GM12873 (cell line): ENCODE measurements around the gene FOXC1.

Source experiments
- TF ChIP-seq, protein P1 (sequence below): IDR thresholded peaks from 2 replicates; pipeline ENCODE4 v1.5.1; 2012; ENCODE audit warnings: low read depth, mild to moderate bottlenecking, moderate library complexity, low read length, control low read depth; ENCODE audit not compliant: insufficient read depth; ENCODE audit errors: missing control alignments

Gene FOXC1

DNA sequence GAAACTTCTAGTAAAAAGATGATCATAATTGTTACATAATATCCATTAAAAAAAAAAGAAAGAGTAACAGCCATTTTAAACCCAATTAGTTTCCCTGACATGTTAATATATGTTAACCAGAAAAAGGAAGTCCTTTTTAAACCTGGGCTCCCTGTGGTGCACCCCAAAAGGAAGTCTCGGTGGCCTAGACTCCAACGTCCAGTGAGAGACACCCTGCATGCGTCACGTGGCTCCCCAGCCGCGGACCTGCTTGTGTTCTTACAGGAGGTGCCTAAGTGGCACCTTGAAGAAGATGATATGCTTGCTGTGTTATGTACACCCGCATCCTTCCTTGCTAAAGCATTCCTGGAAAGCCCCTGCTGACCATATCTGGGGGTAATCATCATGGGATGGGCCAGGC, 50.1 kb downstream of the FOXC1 start:
- TF ChIP-seq, protein P1, sequence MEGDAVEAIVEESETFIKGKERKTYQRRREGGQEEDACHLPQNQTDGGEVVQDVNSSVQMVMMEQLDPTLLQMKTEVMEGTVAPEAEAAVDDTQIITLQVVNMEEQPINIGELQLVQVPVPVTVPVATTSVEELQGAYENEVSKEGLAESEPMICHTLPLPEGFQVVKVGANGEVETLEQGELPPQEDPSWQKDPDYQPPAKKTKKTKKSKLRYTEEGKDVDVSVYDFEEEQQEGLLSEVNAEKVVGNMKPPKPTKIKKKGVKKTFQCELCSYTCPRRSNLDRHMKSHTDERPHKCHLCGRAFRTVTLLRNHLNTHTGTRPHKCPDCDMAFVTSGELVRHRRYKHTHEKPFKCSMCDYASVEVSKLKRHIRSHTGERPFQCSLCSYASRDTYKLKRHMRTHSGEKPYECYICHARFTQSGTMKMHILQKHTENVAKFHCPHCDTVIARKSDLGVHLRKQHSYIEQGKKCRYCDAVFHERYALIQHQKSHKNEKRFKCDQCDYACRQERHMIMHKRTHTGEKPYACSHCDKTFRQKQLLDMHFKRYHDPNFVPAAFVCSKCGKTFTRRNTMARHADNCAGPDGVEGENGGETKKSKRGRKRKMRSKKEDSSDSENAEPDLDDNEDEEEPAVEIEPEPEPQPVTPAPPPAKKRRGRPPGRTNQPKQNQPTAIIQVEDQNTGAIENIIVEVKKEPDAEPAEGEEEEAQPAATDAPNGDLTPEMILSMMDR = no peak

DNA sequence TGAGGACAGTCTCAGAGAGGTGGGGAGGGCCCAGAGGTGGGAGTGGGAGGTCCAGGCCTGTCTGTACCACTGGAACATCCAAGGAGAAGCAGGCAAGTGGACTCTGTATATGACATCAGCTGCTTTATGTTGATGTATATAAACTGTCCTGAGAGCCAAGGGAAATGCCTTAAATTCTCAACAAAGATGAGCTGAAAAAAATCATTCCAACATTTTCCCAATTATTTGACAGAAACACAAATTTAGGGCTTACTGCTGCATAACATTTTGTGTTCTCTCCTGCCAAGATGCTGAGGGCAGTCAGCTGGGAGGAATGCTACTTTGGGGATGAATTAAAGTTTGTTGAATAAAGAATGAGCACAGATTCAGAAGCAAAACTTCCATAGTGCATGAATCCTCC, 52.8 kb downstream of the FOXC1 start:
- TF ChIP-seq, protein P1 = no peak
